Trophoblast cell (in vitro differentiated cells and primary cell): ENCODE data around the gene KBTBD12.

Experiments used
- DNase-seq, 2 donors: peaks; one replicate each; pipeline ENCODE4 v3.0.0-alpha.2; 2016
- H2AFZ ChIP-seq: 2 replicates; pipeline ENCODE4 v1.6.1; 2013; ENCODE audit warnings: low read length, moderate library complexity, mild to moderate bottlenecking; ENCODE audit not compliant: insufficient read depth, poor library complexity
- H2AK5ac ChIP-seq: 2 replicates; pipeline ENCODE4 v1.6.1; 2013; ENCODE audit warnings: mild to moderate bottlenecking, low read length
- H2BK120ac ChIP-seq: 2 replicates; pipeline ENCODE4 v1.6.1; 2013; ENCODE audit warnings: low read length, mild to moderate bottlenecking, moderate library complexity; ENCODE audit not compliant: insufficient read depth, poor library complexity
- H2BK12ac ChIP-seq: 2 replicates; pipeline ENCODE4 v1.6.1; 2013; ENCODE audit warnings: mild to moderate bottlenecking, low read length, moderate library complexity
- H2BK5ac ChIP-seq: 2 replicates; pipeline ENCODE4 v1.6.1; 2013; ENCODE audit warnings: low read length, low read depth, moderate library complexity, mild to moderate bottlenecking; ENCODE audit not compliant: poor library complexity
- H3K14ac ChIP-seq: 2 replicates; pipeline ENCODE4 v1.6.1; 2013; ENCODE audit warnings: mild to moderate bottlenecking, low read length
- H3K18ac ChIP-seq: 2 replicates; pipeline ENCODE4 v1.6.1; 2013; ENCODE audit warnings: mild to moderate bottlenecking, low read length
- H3K23ac ChIP-seq: 2 replicates; pipeline ENCODE4 v1.6.1; 2013; ENCODE audit warnings: low read length
- H3K27ac ChIP-seq: 2 replicates; pipeline ENCODE4 v1.5.1; 2013; ENCODE audit warnings: low read depth, mild to moderate bottlenecking, inconsistent platforms, low read length, moderate library complexity
- H3K27me3 ChIP-seq: 2 replicates; pipeline ENCODE4 v1.6.1; 2013; ENCODE audit warnings: inconsistent platforms, mild to moderate bottlenecking, low read length, moderate library complexity; ENCODE audit not compliant: insufficient read depth
- H3K36me3 ChIP-seq, 2 experiments: 1 replicate in 1 of 2; 2 replicates in 1 of 2; pipeline ENCODE4 v1.6.1; 2013; ENCODE audit warnings: low read length in 2 of 2, mild to moderate bottlenecking in 2 of 2, moderate library complexity in 1 of 2; ENCODE audit not compliant: insufficient read depth in 2 of 2, control insufficient read depth in 1 of 2
- H3K4ac ChIP-seq: 2 replicates; pipeline ENCODE4 v1.6.1; 2013; ENCODE audit warnings: low read depth, mild to moderate bottlenecking, low read length, moderate library complexity
- H3K4me1 ChIP-seq, 2 experiments: 1 replicate in 1 of 2; 2 replicates in 1 of 2; pipeline ENCODE4 v1.6.1; 2013; ENCODE audit warnings: low read length in 2 of 2, mild to moderate bottlenecking in 2 of 2, moderate library complexity in 1 of 2; ENCODE audit not compliant: insufficient read depth in 2 of 2, control insufficient read depth in 1 of 2
- H3K4me2 ChIP-seq: 2 replicates; pipeline ENCODE4 v1.6.1; 2013; ENCODE audit warnings: inconsistent platforms, mild to moderate bottlenecking, low read length, moderate library complexity
- H3K4me3 ChIP-seq: 2 replicates; pipeline ENCODE4 v1.5.1; 2013; ENCODE audit warnings: mild to moderate bottlenecking, low read depth, low read length, inconsistent platforms
- H3K79me1 ChIP-seq: one replicate; pipeline ENCODE4 v1.6.1; 2013; ENCODE audit warnings: low read length
- H3K79me2 ChIP-seq: 2 replicates; pipeline ENCODE4 v1.6.1; 2013; ENCODE audit warnings: low read length, mild to moderate bottlenecking; ENCODE audit not compliant: control insufficient read depth, insufficient read depth, poor library complexity
- H3K9ac ChIP-seq: 2 replicates; pipeline ENCODE4 v1.6.1; 2013; ENCODE audit warnings: mild to moderate bottlenecking, low read length
- H3K9me3 ChIP-seq: 2 replicates; pipeline ENCODE4 v1.6.1; 2013; ENCODE audit warnings: low read depth, mild to moderate bottlenecking, control low read depth, inconsistent platforms, low read length; ENCODE audit not compliant: insufficient read depth
- H4K12ac ChIP-seq: 2 replicates; pipeline ENCODE4 v1.6.1; 2013; ENCODE audit warnings: low read depth, mild to moderate bottlenecking, low read length, moderate library complexity
- H4K8ac ChIP-seq: 2 replicates; pipeline ENCODE4 v1.6.1; 2013; ENCODE audit warnings: low read depth, mild to moderate bottlenecking, low read length, moderate library complexity
- H4K91ac ChIP-seq: one replicate; pipeline ENCODE4 v1.6.1; 2013; ENCODE audit warnings: low read depth, mild to moderate bottlenecking, low read length, moderate library complexity
- WGBS: extraction: QIAGEN DNeasy Blood & Tissue Kit; methylation state at CpG from one replicate; pipeline ENCODE4 v1.1.7; 2013; ENCODE audit warnings: missing lambda C conversion rate; ENCODE audit not compliant: insufficient read length, insufficient coverage; ENCODE audit errors: extremely low coverage; 5-methylcytosine and 5-hydroxymethylcytosine counted together

The KBTBD12 gene

DNA sequence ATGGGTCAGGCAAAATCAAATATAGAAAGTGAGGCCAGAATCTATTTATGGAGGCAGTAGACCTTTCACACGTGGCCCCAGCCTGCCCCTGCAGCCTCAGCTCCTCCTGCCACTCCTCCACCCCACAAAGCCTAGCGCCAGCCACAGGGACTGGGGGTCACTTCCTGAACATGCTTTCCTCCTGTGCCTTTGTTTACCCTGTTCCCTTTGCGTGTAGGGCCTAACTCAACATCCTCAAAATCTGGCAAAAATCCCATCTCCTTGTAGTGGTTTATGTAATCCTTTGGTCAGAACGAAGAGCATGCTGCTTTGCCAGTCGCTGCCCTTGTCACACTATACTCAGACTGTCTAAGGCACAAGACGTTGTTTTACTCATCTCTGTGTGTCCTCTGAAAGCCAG is 39.6 kb downstream of the KBTBD12 start:
- Histone ChIP-seq H3K27ac (no peak overlapping the region), H4K8ac (no peak overlapping the region), H2BK12ac (no peak overlapping the region), H4K12ac (no peak overlapping the region), H3K79me1 (no peaks in the 10 kb centered on the region), H3K18ac (no peak overlapping the region), H3K14ac (no peak overlapping the region), H3K9me3 (no peaks in the 10 kb centered on the region), H3K4ac (no peak overlapping the region), H3K4me1 (no peaks in the 10 kb centered on the region), H3K27me3 (no peaks in the 10 kb centered on the region), H2AK5ac (no peak overlapping the region), H3K36me3 (no peaks in the 10 kb centered on the region), H2BK5ac (no peak overlapping the region), H3K4me3 (no peak overlapping the region), H2BK120ac (no peak overlapping the region), H3K9ac (no peak overlapping the region), H3K23ac (no peak overlapping the region), H3K4me2 (no peak overlapping the region), H2AFZ (no peak overlapping the region), H4K91ac (no peak overlapping the region), H3K79me2 (no peaks in the 10 kb centered on the region)
- peak in 1 of 2 donors; percentile 9 for DNase-seq
- WGBS: no CpG with 5 or more reads among the region's 6 CpGs

DNA sequence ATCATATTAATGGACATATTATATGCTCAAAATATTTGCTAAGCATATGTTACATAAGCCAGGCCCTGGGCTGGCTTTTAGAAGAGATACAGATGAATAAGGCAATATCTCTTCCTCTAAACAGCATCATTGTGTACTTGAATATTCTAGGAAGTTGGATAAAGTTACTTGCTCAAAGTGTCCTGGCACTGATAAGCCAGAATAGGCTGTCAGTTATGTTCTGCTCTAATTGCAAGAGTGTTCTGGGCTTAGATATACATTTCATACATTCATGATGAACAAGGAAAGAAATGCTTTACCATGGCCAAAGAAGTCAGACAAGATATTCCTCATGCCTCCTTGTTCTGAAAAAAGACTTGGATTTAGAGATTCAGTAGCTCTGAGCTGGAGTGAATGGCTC is 40.7 kb downstream of the KBTBD12 start:
- H3K4me3 ChIP-seq: no peak overlapping the region
- no peak overlapping the region for H4K12ac ChIP-seq
- no peak overlapping the region for H3K27ac ChIP-seq
- H3K4me2 ChIP-seq: no peak overlapping the region
- no peak overlapping the region for H3K23ac ChIP-seq
- no peak overlapping the region for H2AFZ ChIP-seq
- no peaks in the 10 kb centered on the region for H3K27me3 ChIP-seq
- no peak overlapping the region for H3K14ac ChIP-seq
- H2BK12ac ChIP-seq: no peak overlapping the region
- peak; percentile 18 to 78 for DNase-seq
- no peak overlapping the region for H2BK120ac ChIP-seq
- no peak overlapping the region for H3K9ac ChIP-seq
- H3K18ac ChIP-seq: no peak overlapping the region
- no peak overlapping the region for H2AK5ac ChIP-seq
- H4K8ac ChIP-seq: no peak overlapping the region
- no peaks in the 10 kb centered on the region for H3K36me3 ChIP-seq
- H3K9me3 ChIP-seq: no peaks in the 10 kb centered on the region
- H2BK5ac ChIP-seq: no peak overlapping the region
- no peaks in the 10 kb centered on the region for H3K79me2 ChIP-seq
- no peak overlapping the region for H3K4ac ChIP-seq
- no peaks in the 10 kb centered on the region for H3K4me1 ChIP-seq
- H3K79me1 ChIP-seq: no peaks in the 10 kb centered on the region
- H4K91ac ChIP-seq: no peak overlapping the region

DNA sequence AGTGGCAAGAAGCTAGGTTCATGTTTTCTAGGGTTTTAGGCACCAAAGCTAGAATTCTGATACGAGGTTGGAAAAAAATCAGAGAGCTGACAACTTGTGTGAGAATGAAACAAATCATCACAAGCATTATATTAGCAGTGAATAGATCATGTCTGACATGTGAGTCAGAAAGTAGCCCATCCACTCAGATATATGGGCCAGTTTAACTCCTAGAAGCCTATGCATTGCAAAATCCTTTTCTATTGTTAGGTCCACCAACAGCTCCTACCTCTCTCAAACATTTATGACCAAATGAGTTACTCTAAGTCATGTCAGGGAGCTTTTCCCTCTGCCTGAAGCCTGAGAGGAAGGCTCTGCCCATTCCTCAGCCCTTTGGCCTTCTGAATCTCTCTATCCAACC is 44.0 kb downstream of the KBTBD12 start:
- Histone ChIP-seq H3K18ac (no peak overlapping the region), H2AFZ (no peak overlapping the region), H3K79me1 (no peaks in the 10 kb centered on the region), H3K4me1 (peaks cover 0 to 3% of the 10 kb centered on the region in 2 experiments), H4K91ac (no peak overlapping the region), H3K27ac (no peak overlapping the region), H2AK5ac (no peak overlapping the region), H3K36me3 (no peaks in the 10 kb centered on the region), H4K12ac (no peak overlapping the region), H3K4me3 (no peak overlapping the region), H3K27me3 (no peaks in the 10 kb centered on the region), H2BK120ac (no peak overlapping the region), H3K4ac (no peak overlapping the region), H3K9me3 (no peaks in the 10 kb centered on the region), H3K79me2 (no peaks in the 10 kb centered on the region), H3K9ac (no peak overlapping the region), H3K23ac (no peak overlapping the region), H4K8ac (no peak overlapping the region), H2BK5ac (no peak overlapping the region), H3K14ac (no peak overlapping the region), H2BK12ac (no peak overlapping the region), H3K4me2 (no peak overlapping the region)
- no CpG with 5 or more reads among the region's 1 CpG for WGBS
- DNase-seq: peak in 1 of 2 donors; percentile 18

DNA sequence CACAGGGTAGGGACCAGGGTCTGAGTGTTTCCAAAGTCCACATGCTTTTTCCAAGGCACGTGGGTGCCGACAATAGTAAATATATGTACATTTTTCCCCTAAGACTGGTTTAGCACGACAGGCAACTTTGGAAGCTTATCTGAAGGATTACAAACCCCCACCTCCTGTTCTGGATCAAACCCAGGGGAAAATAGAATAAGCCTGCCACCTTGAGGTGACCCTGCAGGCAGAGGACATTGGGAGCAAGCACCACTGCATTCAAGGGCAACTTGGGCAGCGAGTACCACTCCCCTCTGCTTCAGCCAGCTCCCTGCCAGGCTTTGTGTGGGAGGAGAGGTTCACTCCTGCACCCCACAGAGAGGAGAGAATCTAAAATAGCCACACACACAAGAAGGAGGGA is 44.8 kb downstream of the KBTBD12 start:
- H3K4me2 ChIP-seq: no peak overlapping the region
- H3K4me3 ChIP-seq: no peak overlapping the region
- H3K27me3 ChIP-seq: no peaks in the 10 kb centered on the region
- no peak overlapping the region for H2AK5ac ChIP-seq
- no peak overlapping the region for H3K14ac ChIP-seq
- no peak overlapping the region for H2AFZ ChIP-seq
- no peak overlapping the region for H4K91ac ChIP-seq
- no peak overlapping the region for H4K12ac ChIP-seq
- H2BK5ac ChIP-seq: no peak overlapping the region
- no peak overlapping the region for H4K8ac ChIP-seq
- DNase-seq: peak; percentile 6 to 55
- no peak overlapping the region for H3K23ac ChIP-seq
- H3K36me3 ChIP-seq: no peaks in the 10 kb centered on the region
- no peak overlapping the region for H2BK120ac ChIP-seq
- no peaks in the 10 kb centered on the region for H3K79me1 ChIP-seq
- H3K27ac ChIP-seq: no peak overlapping the region
- H3K4me1 ChIP-seq: peaks cover 0 to 3% of the 10 kb centered on the region in 2 experiments
- no peaks in the 10 kb centered on the region for H3K79me2 ChIP-seq
- no peak overlapping the region for H3K18ac ChIP-seq
- no peak overlapping the region for H3K9ac ChIP-seq
- H3K9me3 ChIP-seq: no peaks in the 10 kb centered on the region
- no peak overlapping the region for H3K4ac ChIP-seq
- H2BK12ac ChIP-seq: no peak overlapping the region
- WGBS: no CpG with 5 or more reads among the region's 4 CpGs
